Glomerular visceral epithelial cell (primary cell): Measurements from ENCODE around the gene SIRT5.

ENCODE experiments used
- DNase-seq: peaks from one replicate; pipeline ENCODE4 v3.0.0-alpha.2; 2016; ENCODE audit errors: extremely low spot score

Gene SIRT5

DNA sequence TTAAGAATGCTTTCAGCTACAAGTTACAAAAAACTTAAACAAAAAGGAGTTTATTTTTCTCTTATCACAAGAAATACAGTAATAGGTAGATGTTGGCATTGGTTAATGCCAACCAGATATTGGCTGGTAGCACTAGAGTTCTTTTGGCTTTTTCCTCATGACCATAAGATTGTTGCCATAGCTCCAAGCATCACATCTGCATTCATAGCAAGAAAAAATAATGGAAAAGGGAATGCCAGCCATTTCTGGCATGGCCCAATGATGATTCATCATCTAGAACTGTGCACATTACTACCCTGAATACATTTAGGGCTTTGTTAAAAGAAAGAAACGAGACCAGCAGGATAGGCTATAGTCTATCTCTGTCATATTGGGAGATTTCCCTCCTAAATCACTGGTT is 20.8 kb upstream of the SIRT5 start:
- DNase-seq = no peak

DNA sequence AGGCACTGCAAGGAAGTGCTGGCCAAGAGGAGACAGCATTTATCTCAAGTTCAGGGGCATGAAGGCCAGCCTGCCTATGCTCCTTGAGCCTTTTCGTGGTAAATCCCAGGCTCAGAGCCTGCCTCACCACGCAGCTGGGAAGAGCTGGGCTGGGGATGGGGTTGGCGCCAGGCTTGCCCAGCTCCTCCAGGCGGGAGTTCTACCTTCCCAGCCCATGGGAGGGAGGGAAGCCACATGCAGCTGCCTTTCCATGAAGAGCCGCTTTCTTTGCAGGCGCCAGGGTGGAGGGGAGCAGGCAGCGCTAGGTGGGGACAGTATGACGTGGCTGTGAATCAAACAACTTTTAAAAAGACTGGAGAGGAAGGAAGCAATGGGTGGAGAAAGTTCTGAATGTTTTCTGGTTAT is 19.5 kb upstream of the SIRT5 start:
- DNase-seq = no peak

DNA sequence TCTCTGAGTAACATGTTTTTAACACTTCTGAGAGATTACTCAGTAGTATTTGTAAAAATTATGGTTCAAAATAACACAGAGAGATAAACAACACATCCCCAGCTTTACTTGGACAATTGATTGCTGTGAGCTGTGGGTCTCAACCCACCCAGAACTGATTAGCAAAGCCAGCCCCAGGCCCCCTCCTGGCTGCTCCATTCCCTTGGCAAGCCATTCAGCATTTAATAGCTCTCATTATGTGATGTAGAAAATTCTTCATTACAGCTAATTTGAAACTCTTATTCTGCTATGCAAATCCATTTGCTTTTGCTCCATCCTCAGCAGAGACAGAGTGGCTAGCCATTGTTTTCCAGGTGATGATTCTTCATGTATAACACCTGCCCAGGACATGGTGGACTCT is 16.6 kb upstream of the SIRT5 start:
- DNase-seq = no peak

DNA sequence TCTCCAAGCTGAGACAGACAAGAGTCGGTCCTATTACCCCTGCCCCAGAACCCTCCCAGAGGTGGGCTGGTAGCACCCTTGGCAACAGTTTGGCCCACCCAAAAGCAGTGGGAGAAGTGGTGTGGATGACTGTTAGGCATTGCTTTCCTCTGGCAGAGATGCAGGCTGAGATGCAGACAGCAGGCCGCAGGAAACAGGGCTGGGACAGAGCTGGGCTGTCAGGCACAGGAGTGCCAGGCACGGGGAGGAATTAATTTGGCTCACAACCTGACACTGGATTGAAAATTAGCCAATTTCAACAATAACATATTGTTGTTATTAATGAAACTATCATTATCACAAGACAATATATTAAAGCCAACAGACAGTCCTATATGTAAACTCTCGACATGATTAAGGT is 15.7 kb upstream of the SIRT5 start:
- no peak for DNase-seq

DNA sequence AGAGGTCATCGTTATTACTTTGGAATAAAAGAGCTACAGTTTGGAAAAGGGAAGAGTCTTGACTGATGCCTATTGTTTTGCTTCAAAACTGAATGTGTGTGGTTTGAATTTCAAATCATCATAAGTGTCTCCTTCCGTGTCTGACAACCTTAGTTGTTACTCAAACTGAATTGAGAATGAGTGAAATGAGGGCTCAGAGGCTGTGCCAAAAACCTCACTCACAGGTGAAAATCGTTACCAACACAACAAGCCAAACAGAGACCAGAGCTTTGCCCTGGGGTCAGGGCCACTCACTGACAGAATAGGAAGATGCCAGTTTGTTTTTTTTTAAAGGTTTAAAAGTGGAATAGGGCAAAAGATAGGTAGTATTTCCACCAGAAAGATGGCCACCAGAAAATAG is 15.2 kb upstream of the SIRT5 start:
- DNase-seq = no peak

DNA sequence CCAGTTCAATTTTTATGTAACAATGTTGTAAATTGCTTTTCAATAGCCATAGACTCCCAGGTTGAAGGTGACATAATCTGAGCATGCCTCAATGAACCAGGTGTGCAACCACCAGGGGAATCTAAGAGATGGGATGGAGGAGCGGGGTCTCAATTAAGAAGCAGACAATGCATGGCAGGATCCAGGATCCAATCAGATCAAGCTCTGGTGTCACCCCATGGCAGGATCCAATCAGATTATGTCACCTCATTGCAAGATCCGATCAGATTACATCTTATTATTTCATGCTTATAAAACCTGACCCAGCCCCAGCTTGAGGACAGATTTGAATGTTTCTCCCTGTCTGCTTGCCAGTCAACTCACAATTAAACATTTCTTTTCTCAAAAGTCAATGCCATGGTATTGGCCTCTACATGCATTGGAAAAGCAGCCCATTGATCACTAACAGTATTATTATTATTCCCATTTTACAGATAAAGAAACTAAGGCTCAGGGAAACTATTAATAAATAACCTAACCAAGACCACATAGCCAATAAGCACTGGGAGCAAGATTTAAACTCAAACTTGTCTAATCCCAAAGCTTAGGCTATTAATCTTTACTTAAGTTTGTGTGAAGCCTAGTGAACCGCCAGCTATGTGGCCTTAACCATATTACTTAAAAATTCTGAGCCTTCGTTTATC is 14.3 kb upstream of the SIRT5 start:
- DNase-seq = no peak

DNA sequence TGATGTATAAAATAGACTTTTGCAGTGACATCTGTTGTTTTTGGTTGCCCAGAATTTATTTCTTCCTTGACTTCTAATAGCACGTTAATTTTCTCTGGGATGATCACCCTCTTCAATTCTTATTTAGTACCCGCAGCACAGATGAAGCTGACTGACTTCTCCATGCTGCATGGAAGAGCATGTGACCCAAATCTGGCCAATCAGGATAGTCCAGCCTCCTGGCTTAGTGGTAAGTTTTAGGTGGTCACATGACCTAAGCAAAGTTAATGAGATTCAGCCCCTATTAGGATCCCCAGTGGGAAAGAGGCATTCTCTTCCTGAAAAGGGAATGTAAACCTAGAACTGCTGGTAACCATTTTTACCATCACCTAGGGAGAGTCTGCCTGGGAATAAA is 13.8 kb upstream of the SIRT5 start:
- no peak for DNase-seq

DNA sequence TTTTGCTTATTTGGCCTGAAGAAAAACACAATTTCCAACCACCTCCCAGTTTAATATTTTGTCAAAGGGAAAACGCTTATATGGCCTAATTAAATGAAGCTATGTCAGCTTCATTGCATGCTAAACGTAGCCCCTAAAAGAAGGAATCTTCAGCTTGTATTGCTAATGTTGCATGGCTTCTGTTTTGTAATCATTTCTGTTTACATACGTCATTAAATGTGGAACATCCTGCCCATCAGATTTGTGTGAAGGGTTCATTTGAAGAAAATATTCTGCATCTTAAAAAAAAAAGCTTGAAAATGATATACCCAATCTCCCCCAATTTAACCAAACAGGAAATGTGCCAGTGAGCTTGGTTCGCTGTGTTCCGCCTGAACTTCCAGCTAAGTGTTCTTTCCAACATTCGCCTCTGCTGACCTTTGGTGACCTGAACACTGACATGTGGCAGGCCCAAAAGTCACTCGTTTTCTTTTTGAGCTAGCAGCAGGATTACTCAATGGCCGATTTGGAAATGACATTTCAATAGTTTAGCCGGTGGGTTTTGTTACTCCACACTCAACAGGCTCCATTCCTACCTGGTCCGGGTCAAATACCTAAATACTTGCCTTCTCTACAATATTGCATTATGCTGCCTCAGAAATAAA is 12.7 kb upstream of the SIRT5 start:
- DNase-seq = no peak

DNA sequence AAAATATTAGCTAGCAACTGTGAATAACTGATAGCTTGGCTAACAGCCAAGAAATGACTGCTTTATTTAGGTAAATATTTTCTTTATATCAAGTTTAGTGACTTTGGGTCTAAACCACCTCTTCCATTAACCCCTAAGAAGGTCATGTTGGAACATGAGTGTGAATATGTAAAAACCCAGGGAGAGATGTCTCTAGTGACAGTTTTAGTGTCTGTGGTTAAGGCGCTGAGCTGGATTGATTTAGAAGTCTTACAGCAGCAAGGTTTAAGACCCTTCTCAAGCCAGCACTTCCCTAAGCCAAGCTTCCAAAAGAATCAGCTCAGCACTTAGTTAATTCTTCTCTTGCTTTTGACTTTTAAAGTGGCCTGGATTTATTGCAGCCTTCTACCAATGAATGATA is 11.4 kb upstream of the SIRT5 start:
- no peak for DNase-seq

DNA sequence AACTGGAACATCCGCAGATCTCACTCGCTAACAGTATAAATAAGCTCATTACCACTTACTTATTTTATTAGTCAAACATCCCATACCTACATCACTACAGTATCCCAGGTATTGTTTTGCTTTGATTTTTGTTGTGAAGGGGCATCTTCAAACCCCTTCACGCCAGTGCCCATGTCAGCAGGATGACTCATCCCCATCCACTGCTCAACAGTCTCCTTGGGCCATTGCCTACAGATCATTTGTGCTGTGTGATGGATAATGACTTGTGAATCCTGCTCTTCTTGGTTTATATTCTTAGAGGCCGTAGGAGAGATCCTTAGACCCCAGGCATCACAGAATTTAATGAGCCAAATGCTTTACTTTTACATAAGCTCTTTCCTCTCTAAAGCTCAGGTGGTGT is 8.5 kb upstream of the SIRT5 start:
- no peak for DNase-seq

DNA sequence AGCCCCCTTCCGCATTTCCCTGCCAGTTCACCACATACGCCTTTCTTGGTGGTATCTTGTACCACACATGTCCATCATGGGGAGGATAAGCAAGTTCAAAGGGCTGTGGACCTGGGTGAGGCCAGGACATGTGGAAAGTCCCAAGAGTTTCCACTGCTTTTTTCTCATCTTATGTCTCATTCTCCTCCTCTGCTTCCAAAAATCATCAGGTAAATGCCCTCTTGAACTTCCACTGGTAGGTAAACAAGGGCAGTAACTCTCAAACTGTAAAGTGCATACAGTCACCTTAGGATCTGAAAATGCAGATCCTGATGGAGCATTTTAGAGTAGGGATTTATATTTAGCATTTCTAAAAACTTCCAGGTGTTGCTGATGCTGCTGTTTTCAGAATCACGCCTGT is 7.9 kb upstream of the SIRT5 start:
- no peak for DNase-seq

DNA sequence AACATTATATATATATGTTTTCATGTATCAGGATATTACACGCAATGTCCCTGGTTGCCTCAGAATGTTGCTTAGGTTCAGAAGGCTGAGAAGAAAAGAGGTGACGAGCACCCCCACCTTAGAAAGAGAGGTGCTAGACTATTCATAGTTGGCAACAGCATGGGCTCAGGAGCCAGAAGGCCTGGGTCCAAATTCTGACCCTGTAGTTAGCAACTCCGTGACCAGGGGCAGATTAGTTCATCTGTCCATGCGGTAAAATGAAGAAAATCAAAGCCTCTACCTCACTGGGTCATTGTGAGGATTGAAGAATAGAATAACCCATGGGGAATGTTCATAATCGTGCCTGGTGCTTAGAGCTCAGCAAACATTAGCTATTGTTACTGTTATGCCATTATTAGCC is 5.4 kb upstream of the SIRT5 start:
- DNase-seq = no peak

DNA sequence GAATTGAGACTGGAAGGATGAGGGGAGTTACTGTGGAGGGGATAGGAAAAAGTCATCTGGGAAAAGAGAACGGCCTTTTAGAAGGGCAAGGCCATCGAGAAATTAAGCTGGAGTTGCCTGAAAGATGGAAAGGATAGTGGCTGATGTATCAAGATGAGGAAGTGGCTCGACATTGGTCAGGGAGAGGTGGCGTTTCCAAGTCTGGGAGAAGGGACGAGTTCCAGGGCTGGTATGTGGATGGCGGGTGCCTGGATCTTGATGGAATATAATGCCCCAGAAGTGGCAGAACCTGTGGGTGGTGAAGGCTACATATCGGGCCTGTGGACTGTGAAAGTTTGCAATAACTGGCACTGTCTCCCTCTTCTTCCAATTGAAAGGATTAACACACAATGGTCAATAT is 2.2 kb upstream of the SIRT5 start:
- DNase-seq = no peak

DNA sequence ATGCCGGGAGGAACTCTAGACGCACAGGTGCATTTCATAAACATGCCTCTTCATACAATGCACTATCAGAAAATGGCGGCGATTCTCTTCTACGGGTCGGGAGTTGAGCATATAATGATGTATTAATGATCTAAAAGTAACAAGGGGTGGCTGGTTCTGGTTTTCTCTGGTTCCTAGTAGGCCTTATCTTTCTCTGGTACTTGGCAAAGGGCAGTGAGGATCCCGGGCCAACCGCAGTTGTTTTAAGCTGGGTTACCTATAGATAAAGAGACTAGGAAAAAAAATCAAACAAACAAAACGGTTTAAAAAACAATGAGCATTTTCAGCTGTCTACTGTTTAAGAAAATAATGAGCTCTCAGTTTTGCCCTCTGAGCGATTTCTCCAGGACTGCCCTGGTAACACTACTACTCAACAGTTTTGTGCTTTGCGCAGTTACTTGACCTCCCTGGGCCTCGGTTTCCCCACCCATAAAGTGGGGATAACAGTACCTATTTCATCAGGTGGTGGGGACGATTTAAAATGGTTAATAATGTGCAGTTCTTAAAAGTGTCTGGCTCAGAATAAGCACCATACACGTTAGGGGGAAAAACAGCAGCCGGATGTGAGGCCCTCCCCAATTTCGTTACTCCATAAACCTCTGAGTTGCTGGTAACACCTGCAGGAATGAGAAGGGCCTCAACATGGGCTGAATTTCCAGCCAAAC is 1.3 kb upstream of the SIRT5 start:
- no peak for DNase-seq

DNA sequence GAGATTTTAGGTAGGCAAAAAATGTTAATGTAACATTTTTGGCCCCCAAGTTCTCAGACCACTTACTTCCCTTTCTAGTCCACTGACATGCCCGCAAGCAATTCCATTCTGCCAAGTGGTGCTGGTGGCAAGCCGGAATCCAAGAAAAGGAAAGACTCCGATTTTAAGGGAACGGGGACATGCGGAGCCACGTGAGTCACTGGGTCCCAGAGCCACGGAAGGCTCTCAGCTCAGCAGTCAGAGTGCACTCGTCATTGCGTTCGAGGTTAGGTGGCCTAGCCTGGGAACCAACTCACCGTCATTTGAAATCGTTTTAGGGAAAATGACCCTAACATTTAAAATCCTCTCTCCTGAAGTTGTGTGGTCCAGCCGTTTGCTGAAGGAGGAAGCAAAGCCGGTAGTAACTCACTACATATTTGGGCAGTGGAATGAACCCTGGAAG is 711 bp upstream of the SIRT5 start:
- peak; percentile 30 for DNase-seq

DNA sequence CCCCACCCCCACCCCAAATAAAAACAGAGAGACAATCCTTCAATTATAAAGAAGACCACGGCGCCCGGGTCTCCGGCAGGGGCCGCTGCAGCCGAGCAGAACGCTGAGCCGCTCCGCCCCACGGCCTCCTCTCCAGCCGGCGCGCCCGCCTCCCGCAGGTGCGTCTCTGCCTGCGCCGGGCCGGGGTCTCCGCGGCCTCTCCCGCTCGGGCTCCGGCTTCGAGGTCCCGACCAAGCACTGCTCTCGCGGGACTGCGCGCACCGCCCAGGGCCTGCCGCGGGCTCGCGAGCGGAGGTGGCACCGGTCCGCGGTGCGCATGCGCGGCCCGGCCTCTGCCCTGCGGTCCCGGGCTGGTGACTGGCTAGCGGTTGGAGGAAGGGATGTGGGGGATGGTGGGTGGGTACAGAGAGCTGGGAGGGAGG is 241 bp upstream of the SIRT5 start:
- DNase-seq = peak; percentile 96

DNA sequence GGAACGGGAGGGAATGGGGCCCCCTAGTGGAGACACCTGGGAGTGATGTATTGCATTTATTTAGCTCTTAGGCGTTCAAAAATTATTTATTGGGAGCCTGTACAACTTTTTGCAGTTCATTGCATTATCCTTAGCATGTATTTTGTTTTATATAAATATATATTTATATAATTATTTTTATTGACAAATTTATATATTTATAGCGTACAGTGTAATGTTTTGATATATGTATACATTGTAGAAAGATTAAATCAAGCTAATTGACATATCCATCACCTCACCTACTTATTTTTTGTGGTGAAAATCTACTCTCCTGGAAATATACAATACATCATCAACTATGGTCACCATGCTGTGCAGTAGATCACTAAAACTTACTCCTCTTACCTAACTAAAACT is 975 bp downstream of the SIRT5 start:
- DNase-seq = no peak

DNA sequence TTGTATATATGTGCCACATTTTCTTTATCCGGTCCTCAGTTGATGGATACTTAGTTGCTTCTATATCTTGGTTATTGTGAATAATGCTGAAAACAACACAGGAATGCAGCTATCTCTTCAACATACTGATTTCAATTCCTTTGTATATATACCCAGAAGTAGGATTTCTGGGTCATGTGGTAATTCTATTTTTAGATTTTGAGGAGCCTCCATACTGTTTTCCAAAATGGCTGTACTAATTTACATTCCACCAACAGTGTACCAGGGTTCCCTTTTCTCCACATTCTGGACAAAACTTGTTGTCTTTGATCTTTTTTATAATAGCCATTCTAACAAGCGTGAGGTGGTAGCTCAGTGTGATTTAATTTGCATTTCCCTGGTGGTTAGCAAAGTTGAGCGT is 1.6 kb downstream of the SIRT5 start:
- no peak for DNase-seq

DNA sequence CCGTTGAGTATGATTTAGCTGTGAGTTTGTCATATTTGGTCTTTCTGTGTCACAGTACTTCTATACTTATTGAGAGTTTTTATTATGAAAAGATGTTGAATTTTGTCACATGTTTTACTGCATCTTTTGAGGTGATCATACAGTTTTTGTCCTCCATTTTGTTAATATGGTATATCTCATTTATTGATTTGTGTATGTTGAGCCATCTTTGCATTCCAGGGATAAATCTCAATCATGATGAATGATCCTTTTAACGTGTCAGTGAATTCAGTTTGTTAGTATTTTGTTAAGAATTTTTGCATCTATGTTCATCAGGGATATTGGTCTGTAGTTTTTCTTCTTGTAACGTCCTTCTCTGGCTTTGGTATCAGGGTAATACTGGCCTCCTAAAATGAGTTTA is 3.5 kb downstream of the SIRT5 start:
- no peak for DNase-seq

DNA sequence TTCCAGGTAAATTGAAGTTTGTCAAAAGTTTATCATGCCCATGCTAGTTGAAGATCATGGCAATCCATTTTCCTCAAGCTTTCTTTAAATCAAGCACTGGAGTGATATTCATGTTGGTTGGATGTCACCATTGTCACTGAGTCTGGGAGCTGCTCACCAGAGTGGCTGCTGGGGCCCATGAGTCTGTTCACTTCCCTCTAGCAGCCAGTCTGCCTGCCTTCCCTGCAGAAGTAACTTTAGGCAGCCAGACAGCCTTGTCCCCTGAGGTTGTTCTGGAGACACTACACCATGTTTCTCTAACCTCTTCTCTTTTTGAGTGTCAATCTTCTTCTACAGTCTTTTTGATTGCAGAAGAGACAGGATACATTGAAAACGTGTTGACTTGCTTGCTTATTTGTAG is 5.5 kb downstream of the SIRT5 start:
- no peak for DNase-seq

DNA sequence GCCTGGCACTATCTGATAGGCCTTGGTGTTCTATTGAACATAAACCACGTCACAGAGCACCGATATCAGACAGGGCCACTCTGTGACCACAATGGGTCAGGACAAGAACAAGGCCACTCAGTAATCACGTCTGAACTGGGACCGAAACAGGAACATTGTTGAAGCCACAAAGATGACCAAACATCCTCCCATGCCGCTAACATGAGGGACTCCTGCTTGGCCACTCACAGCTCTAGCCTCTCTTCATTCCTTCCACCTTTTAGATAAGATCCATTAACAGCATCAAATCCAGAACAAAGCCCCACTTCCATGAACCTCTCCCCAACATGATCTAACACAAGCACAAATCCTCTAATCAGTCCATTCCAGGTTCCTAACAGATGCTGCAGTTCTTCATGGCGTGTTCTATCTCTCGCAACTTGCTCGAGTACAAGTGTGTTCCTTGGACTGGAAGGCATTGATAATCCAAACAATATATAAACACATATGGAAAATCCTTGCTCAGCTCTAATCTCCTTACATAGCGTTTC is 7.4 kb downstream of the SIRT5 start:
- DNase-seq = no peak

DNA sequence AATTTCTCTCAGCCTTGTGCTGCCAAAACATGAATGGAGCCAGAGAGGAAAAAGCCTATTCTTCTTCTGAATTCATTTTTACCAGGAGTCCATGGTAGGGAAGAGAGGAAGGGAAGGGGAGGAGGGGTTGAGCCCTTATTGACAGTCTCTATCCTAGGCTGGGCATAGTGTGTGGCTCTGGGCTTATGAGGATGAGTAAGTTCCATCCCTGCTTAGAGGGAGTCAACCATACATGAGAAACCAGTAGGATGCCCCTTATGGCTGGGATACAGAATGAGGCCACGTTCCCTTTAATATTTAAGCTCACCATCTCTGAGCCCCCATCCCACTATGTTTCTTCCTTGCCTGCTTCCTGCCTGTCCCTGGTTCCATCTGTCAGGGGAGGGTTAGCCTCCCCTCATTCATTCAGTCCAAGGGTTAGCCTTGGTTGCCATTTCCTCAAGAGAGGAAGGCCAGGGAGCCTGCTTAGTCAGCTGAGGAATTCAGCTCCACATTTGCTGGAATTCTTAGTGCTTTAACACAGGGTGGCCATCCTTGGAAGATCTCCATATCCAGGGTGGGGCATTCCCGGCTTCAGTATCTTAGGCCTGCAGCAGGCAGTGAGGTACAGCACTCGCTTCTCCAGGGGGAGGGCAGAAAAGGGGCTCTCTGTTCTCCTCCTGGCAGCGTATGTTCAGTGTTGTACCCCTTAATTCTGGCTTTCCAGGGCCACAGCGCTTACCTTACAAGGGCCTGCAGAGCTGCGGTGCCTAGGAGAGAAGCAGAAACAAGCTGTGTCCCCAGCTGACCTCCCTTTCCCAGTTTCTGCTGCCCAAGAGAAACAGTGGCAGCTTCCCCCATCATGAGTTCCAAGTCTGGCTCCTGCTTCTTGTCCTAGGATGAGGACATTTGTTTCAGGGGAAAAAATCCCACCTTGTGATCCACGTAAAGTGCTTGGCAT is 12.5 kb downstream of the SIRT5 start:
- DNase-seq = no peak
